ENCODE measurements around the gene EID2. TPM values are rescaled to one million over a fixed set of nuclear protein-coding genes. Genes with fewer than 3 reads are reported as not detected.

Gene EID2
- polyA plus RNA-seq, 1 donor (not counting 4 experiments of a cell fraction or from before 2014, with no cell fraction given) = 12.9 TPM

DNA sequence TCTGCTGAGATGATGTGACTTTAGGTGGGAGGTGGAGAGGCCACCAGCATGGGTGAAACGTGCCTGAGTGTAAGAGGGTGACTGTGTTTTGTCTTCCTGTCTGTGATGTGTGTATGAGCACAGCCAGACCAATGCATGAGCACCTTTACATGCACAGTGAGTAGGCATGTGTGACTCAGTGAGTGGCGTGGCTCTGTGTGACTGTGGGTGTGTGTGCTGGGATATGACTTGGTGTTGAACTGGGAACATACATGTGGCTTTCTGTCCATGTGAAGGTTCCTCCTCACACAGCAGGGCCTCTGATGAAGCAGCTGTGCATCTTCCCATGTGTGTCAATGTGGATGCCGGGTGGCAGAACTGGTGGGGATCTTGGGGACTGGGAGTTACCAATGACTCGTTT is 42.5 kb upstream of the EID2 start:
- H3K9ac ChIP-seq (ENCODE audit: control insufficient read depth, extremely low read depth, insufficient read depth, low read length) = no peak overlapping the region
- no peaks in the 10 kb centered on the region for H3K27me3 ChIP-seq (ENCODE audit: control insufficient read depth, extremely low read depth, insufficient read depth, low read length)
- H3K4me1 ChIP-seq (ENCODE audit: control insufficient read depth, extremely low read depth, insufficient read depth, low read length) = no peaks in the 10 kb centered on the region
- no peak overlapping the region for H3K27ac ChIP-seq (ENCODE audit: control insufficient read depth, insufficient read depth, low read length)
- H3K4me2 ChIP-seq (ENCODE audit: control insufficient read depth, extremely low read depth, insufficient read depth, low read depth, low read length) = no peak overlapping the region
- DNase-seq (ENCODE audit: low read depth, low spot score) (no peak), FAIRE-seq (no peak)
- H3K4me3 ChIP-seq (ENCODE audit: control insufficient read depth in 2 of 3, extremely low read depth in 1 of 3, insufficient read depth in 2 of 3, low read depth in 1 of 3, low read length in 3 of 3) = no peak overlapping the region
- H3K9me3 ChIP-seq (ENCODE audit: control insufficient read depth, low read depth, low read length) = no peaks in the 10 kb centered on the region
- no peaks in the 10 kb centered on the region for H3K9me1 ChIP-seq (ENCODE audit: control insufficient read depth, extremely low read depth, insufficient read depth, low read length)
- TF ChIP-seq CTCF (optimal IDR thresholded peaks at IDR 0.05 in 1 of 3, IDR thresholded peaks at IDR 0.05 in 1 of 3, conservative IDR thresholded peaks at IDR 0.05 in 1 of 3; ENCODE audit: extremely low read depth in 1 of 3, insufficient read depth in 2 of 3, low read length in 3 of 3) (no peak), EZH2 (IDR thresholded peaks at IDR 0.05; ENCODE audit: low read length) (no peak)
- H2AFZ ChIP-seq (ENCODE audit: control insufficient read depth, low read length) = no peak overlapping the region
- H3K79me2 ChIP-seq (ENCODE audit: control insufficient read depth, insufficient read depth, low read length) = no peaks in the 10 kb centered on the region
- dilution Hi-C loops (cut with MboI; ENCODE audit: extremely low pct_ligation_motif_present, low sequenced_read_pairs) = no loop called here
- no peaks in the 10 kb centered on the region for H3K36me3 ChIP-seq (ENCODE audit: control insufficient read depth in 2 of 2, extremely low read depth in 1 of 2, insufficient read depth in 2 of 2, low read length in 2 of 2)
- H4K20me1 ChIP-seq (ENCODE audit: control insufficient read depth, extremely low read depth, insufficient read depth, low read length) = no peaks in the 10 kb centered on the region

DNA sequence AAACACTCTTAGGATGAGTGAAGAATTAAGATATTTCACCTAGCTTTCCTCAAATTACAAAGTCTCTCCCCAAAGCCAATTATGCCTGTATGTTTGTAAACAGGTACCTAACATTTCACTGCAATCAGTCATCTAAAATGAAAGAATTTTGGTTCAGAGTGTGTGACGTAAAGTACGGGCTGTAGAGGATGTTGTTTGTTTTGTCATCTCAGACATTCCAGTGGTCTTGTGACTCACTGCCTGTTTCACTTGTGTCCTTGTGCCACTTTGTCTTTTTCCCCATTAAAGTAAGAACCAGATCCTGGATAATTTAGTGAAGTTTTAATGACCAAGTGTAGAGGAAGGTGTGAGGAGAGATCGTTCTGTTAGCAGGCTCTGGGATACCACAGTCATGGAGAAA is 28.6 kb upstream of the EID2 start:
- no peak overlapping the region for H3K4me2 ChIP-seq (ENCODE audit: control insufficient read depth, extremely low read depth, insufficient read depth, low read depth, low read length)

More for the DNA sequence above, 28.6 kb upstream of the EID2 start:
- Histone ChIP-seq H3K9me1 (ENCODE audit: control insufficient read depth, extremely low read depth, insufficient read depth, low read length) (no peaks in the 10 kb centered on the region), H3K79me2 (ENCODE audit: control insufficient read depth, insufficient read depth, low read length) (no peaks in the 10 kb centered on the region), H3K4me1 (ENCODE audit: control insufficient read depth, extremely low read depth, insufficient read depth, low read length) (no peaks in the 10 kb centered on the region), H3K4me3 (ENCODE audit: control insufficient read depth in 2 of 3, extremely low read depth in 1 of 3, insufficient read depth in 2 of 3, low read depth in 1 of 3, low read length in 3 of 3) (no peak overlapping the region), H3K27me3 (ENCODE audit: control insufficient read depth, extremely low read depth, insufficient read depth, low read length) (no peaks in the 10 kb centered on the region), H2AFZ (ENCODE audit: control insufficient read depth, low read length) (no peak overlapping the region), H4K20me1 (ENCODE audit: control insufficient read depth, extremely low read depth, insufficient read depth, low read length) (no peaks in the 10 kb centered on the region), H3K36me3 (ENCODE audit: control insufficient read depth in 2 of 2, extremely low read depth in 1 of 2, insufficient read depth in 2 of 2, low read length in 2 of 2) (no peaks in the 10 kb centered on the region), H3K9ac (ENCODE audit: control insufficient read depth, extremely low read depth, insufficient read depth, low read length) (no peak overlapping the region), H3K27ac (ENCODE audit: control insufficient read depth, insufficient read depth, low read length) (no peak overlapping the region), H3K9me3 (ENCODE audit: control insufficient read depth, low read depth, low read length) (no peaks in the 10 kb centered on the region)
- TF ChIP-seq CTCF (optimal IDR thresholded peaks at IDR 0.05 in 1 of 3, IDR thresholded peaks at IDR 0.05 in 1 of 3, conservative IDR thresholded peaks at IDR 0.05 in 1 of 3; ENCODE audit: extremely low read depth in 1 of 3, insufficient read depth in 2 of 3, low read length in 3 of 3) (no peak), EZH2 (IDR thresholded peaks at IDR 0.05; ENCODE audit: low read length) (no peak)
- DNase-seq (ENCODE audit: low read depth, low spot score) = no peak
- dilution Hi-C loops (cut with MboI; ENCODE audit: extremely low pct_ligation_motif_present, low sequenced_read_pairs) = no loop called here
- FAIRE-seq = no peak
